NCI-H460 (cell line): ENCODE measurements around the gene RBM24. TPM values are rescaled to one million over a fixed set of nuclear protein-coding genes. Genes with fewer than 3 reads are reported as not detected.

Experiments used
- DNase-seq: peaks from one replicate; pipeline ENCODE4 v3.0.0-alpha.2; 2016; ENCODE audit warnings: low read depth; ENCODE audit errors: extremely low read depth
- total RNA-seq: library from RNA; depleted of rRNA; stranded (reverse); fragments of >200 nt; shearing (Covaris generic); gene quantifications from 2 replicates; pipeline ENCODE4 v1.2.3, GENCODE V29; 2014; rRNA removed

Gene RBM24
- total RNA-seq, 1 experiment from 2014 or later, result 5.1 TPM

- DNase-seq, result no peak
Observed at GRCh38 chr6:17339308-17339670, 58.1 kb downstream of the RBM24 start.

GRCh38 chr6:17341117-17341805, 60.1 kb downstream of the RBM24 start:
- no peak for DNase-seq

- DNase-seq, result no peak
Observed at GRCh38 chr6:17341891-17342290, 60.7 kb downstream of the RBM24 start.

GRCh38 chr6:17343215-17343614, 62.1 kb downstream of the RBM24 start:
- no peak for DNase-seq

Other genes starting within 250 kb of the RBM24 start
- not detected in 2 replicates for gene STMND1, start 179.3 kb upstream of the RBM24 start, total RNA-seq
- 6.7 and 7.6 TPM in 2 replicates for gene CAP2, start 112.2 kb downstream of the RBM24 start, total RNA-seq